Common myeloid progenitor, CD34-positive (primary cell): ENCODE results near the gene KIAA0232.

ENCODE experiments used
- CTCF ChIA-PET: fragments of 350-600 bp; sonication (Branson Sonifier 250); formaldehyde crosslinking; loops from one replicate; lab custom pipeline; 2021; ENCODE audit warnings: antibody characterized with exemption; lab: Charles Lee
- POLR2A ChIA-PET: fragments of 350-600 bp; sonication (Branson Sonifier 250); formaldehyde crosslinking; loops from one replicate; lab custom pipeline; 2021; ENCODE audit warnings: antibody characterized with exemption; lab: Charles Lee
- DNase-seq, 3 donors: peaks; one replicate each; pipeline versions ENCODE4 v3.0.0 to v3.0.0-alpha.2; 2013
- H3K27ac ChIP-seq, 2 experiments: 1 replicate in 1 of 2; 2 replicates in 1 of 2; pipeline ENCODE4 v1.7.0; 2013; ENCODE audit warnings: inconsistent platforms in 2 of 2, low read length in 2 of 2, mild to moderate bottlenecking in 2 of 2, low read depth in 1 of 2, moderate library complexity in 1 of 2; ENCODE audit not compliant: severe bottlenecking in 2 of 2, insufficient read depth in 1 of 2, poor library complexity in 1 of 2
- H3K27me3 ChIP-seq, 5 experiments: replicated peaks in 2 of 5; 1 replicate in 3 of 5; 2 replicates in 2 of 5; pipeline versions ENCODE4 v1.6.1 to v1.7.0; 2013; ENCODE audit warnings: low read length in 4 of 5, mild to moderate bottlenecking in 2 of 5, moderate library complexity in 2 of 5, inconsistent platforms in 1 of 5; ENCODE audit not compliant: insufficient read depth in 5 of 5, control insufficient read depth in 4 of 5
- H3K36me3 ChIP-seq, 4 experiments: 1 replicate in 2 of 4; 2 replicates in 2 of 4; pipeline versions ENCODE4 v1.6.1 to v1.7.0; 2013; ENCODE audit warnings: low read length in 3 of 4, control low read depth in 1 of 4, mild to moderate bottlenecking in 1 of 4; ENCODE audit not compliant: control insufficient read depth in 4 of 4, insufficient read depth in 4 of 4
- H3K4me1 ChIP-seq, 4 experiments: 1 replicate in 3 of 4; 2 replicates in 1 of 4; pipeline versions ENCODE4 v1.6.1 to v1.7.1; 2013; ENCODE audit warnings: low read length in 3 of 4, mild to moderate bottlenecking in 3 of 4, control low read depth in 1 of 4, inconsistent platforms in 1 of 4, moderate library complexity in 1 of 4; ENCODE audit not compliant: control insufficient read depth in 4 of 4, insufficient read depth in 4 of 4; ENCODE audit errors: control extremely low read depth in 1 of 4
- H3K4me3 ChIP-seq, 7 experiments: 1 replicate in 4 of 7; 2 replicates in 3 of 7; pipeline versions ENCODE4 v1.5.1 to v1.7.0; 2013; ENCODE audit warnings: mild to moderate bottlenecking in 7 of 7, low read length in 6 of 7, moderate library complexity in 6 of 7, inconsistent platforms in 2 of 7, low read depth in 2 of 7, control low read depth in 1 of 7; ENCODE audit not compliant: insufficient read depth in 4 of 7, control insufficient read depth in 1 of 7; ENCODE audit errors: extremely low read depth in 1 of 7
- H3K9me3 ChIP-seq, 5 experiments: 1 replicate in 4 of 5; 2 replicates in 1 of 5; pipeline versions ENCODE4 v1.6.1 to v1.7.1; 2013; ENCODE audit warnings: low read length in 4 of 5, mild to moderate bottlenecking in 2 of 5, inconsistent platforms in 1 of 5, low read depth in 1 of 5, moderate library complexity in 1 of 5; ENCODE audit not compliant: control insufficient read depth in 4 of 5, insufficient read depth in 2 of 5; ENCODE audit errors: control extremely low read depth in 1 of 5
- WGBS: methylation state at CpG from one replicate; pipeline ENCODE4 v1.1.5; 2013; ENCODE audit not compliant: insufficient coverage; 5-methylcytosine and 5-hydroxymethylcytosine counted together

Gene KIAA0232

GRCh38 chr4:6924361-6924779 lies 141.8 kb downstream of the KIAA0232 start:
- ChIA-PET POLR2A (no interaction called here), CTCF (interaction anchor here (1.1 kb wide), 1 partner anchor 14 kb away, joined by 4 read pairs; no protein-coding TSS in a partner anchor)
- WGBS, result 95% methylated on average over 8 of the region's 12 CpGs
- H3K27me3 ChIP-seq, result no peaks in the 10 kb centered on the region
- no peaks in the 10 kb centered on the region for H3K9me3 ChIP-seq
- H3K27ac ChIP-seq, result no peak overlapping the region
- H3K4me3 ChIP-seq, result no peak overlapping the region
- peaks cover 4 to 70% (median 27%) of the 10 kb centered on the region in 4 experiments for H3K4me1 ChIP-seq
- DNase-seq, result no peak
- peaks cover 3 to 59% (median 16%) of the 10 kb centered on the region in 4 experiments for H3K36me3 ChIP-seq

GRCh38 chr4:6925357-6925836 lies 142.9 kb downstream of the KIAA0232 start:
- CTCF ChIA-PET, result interaction anchor here (1.9 to 2.6 kb wide), 2 partner anchors 8 to 17 kb away, joined by 6 to 9 read pairs; no protein-coding TSS in a partner anchor
- Histone ChIP-seq H3K9me3 (no peaks in the 10 kb centered on the region), H3K36me3 (peaks cover 3 to 65% (median 16%) of the 10 kb centered on the region in 4 experiments), H3K27me3 (no peaks in the 10 kb centered on the region), H3K27ac (no peak overlapping the region), H3K4me3 (peak overlapping the region in 1 of 7 experiments; percentile 38), H3K4me1 (peaks cover 4 to 74% (median 30%) of the 10 kb centered on the region in 4 experiments)
- POLR2A ChIA-PET, result no interaction called here
- 49% methylated on average over 12 of the region's 14 CpGs for WGBS
- peak in 2 of 3 donors; percentile 57 to 58 for DNase-seq

GRCh38 chr4:6926081-6926480 lies 143.6 kb downstream of the KIAA0232 start:
- WGBS, result 73% methylated on average over 13 of the region's 19 CpGs
- Histone ChIP-seq H3K4me3 (peak overlapping the region in 2 of 7 experiments; percentile 38 to 43), H3K9me3 (no peaks in the 10 kb centered on the region), H3K4me1 (peaks cover 4 to 68% (median 30%) of the 10 kb centered on the region in 4 experiments), H3K27me3 (no peaks in the 10 kb centered on the region), H3K36me3 (peaks cover 3 to 66% (median 16%) of the 10 kb centered on the region in 4 experiments), H3K27ac (no peak overlapping the region)
- CTCF ChIA-PET, result interaction anchor here (0.6 to 2.6 kb wide), 8 partner anchors 9 to 99 kb away, joined by 3 to 9 read pairs (median 4); no protein-coding TSS in a partner anchor
- POLR2A ChIA-PET, result no interaction called here
- peak in 2 of 3 donors; percentile 59 to 60 for DNase-seq

GRCh38 chr4:6926681-6927478 lies 144.4 kb downstream of the KIAA0232 start:
- Histone ChIP-seq H3K27me3 (no peaks in the 10 kb centered on the region), H3K36me3 (peaks cover 3 to 73% (median 16%) of the 10 kb centered on the region in 4 experiments), H3K9me3 (no peaks in the 10 kb centered on the region), H3K27ac (no peak overlapping the region), H3K4me3 (peak overlapping the region in 2 of 7 experiments; percentile 43 to 46), H3K4me1 (peaks cover 4 to 66% (median 30%) of the 10 kb centered on the region in 4 experiments)
- peak in 1 of 3 donors; percentile 33 for DNase-seq
- CTCF ChIA-PET, result interaction anchor here (0.8 to 2.6 kb wide), 7 partner anchors 8 to 47 kb away, joined by 3 to 9 read pairs (median 4); no protein-coding TSS in a partner anchor
- POLR2A ChIA-PET, result no interaction called here
- WGBS, result 75% methylated on average over 4 of the region's 13 CpGs

GRCh38 chr4:6928081-6928480 lies 145.6 kb downstream of the KIAA0232 start:
- no peak overlapping the region for H3K27ac ChIP-seq
- POLR2A ChIA-PET, result interaction anchor here (0.6 kb wide), 1 partner anchor 18 kb away, joined by 6 read pairs; no protein-coding TSS in a partner anchor
- H3K4me1 ChIP-seq, result peaks cover 4 to 66% (median 30%) of the 10 kb centered on the region in 4 experiments
- no peak overlapping the region for H3K4me3 ChIP-seq
- DNase-seq, result no peak
- H3K27me3 ChIP-seq, result no peaks in the 10 kb centered on the region
- CTCF ChIA-PET, result interaction anchor here (1.8 kb wide), 1 partner anchor 10 kb away, joined by 4 read pairs; no protein-coding TSS in a partner anchor
- H3K36me3 ChIP-seq, result peaks cover 3 to 73% (median 17%) of the 10 kb centered on the region in 4 experiments
- 100% methylated on average over 4 of the region's 4 CpGs for WGBS
- H3K9me3 ChIP-seq, result peaks cover 0 to 2% (median 0%) of the 10 kb centered on the region in 5 experiments

GRCh38 chr4:6929339-6929811 lies 146.8 kb downstream of the KIAA0232 start:
- ChIA-PET CTCF (interaction anchor here (1.0 to 1.8 kb wide), 5 partner anchors 10 to 55 kb away, joined by 3 to 5 read pairs (median 4); no protein-coding TSS in a partner anchor), POLR2A (interaction anchor here (1.0 kb wide), 1 partner anchor 14 kb away, joined by 3 read pairs; no protein-coding TSS in a partner anchor)
- H3K27ac ChIP-seq, result no peak overlapping the region

More at GRCh38 chr4:6929339-6929811, 146.8 kb downstream of the KIAA0232 start:
- no peaks in the 10 kb centered on the region for H3K27me3 ChIP-seq
- DNase-seq, result no peak
- peaks cover 2 to 72% (median 7%) of the 10 kb centered on the region in 4 experiments for H3K36me3 ChIP-seq
- no peak overlapping the region for H3K4me3 ChIP-seq
- 92% methylated on average over 9 of the region's 9 CpGs for WGBS
- H3K9me3 ChIP-seq, result peaks cover 0 to 2% (median 0%) of the 10 kb centered on the region in 5 experiments
- peaks cover 4 to 61% (median 30%) of the 10 kb centered on the region in 4 experiments for H3K4me1 ChIP-seq
